HG03025 (cell line): ENCODE measurements around the gene TPGS1.

Experiments
- ATAC-seq: cut with Tn5 transposase; IDR thresholded peaks from one replicate; pipeline ENCODE4 v1.9.1; 2021; ENCODE audit warnings: mild to moderate bottlenecking, moderate library complexity; ENCODE audit not compliant: unreplicated experiment, low FRiP score

Gene TPGS1

DNA sequence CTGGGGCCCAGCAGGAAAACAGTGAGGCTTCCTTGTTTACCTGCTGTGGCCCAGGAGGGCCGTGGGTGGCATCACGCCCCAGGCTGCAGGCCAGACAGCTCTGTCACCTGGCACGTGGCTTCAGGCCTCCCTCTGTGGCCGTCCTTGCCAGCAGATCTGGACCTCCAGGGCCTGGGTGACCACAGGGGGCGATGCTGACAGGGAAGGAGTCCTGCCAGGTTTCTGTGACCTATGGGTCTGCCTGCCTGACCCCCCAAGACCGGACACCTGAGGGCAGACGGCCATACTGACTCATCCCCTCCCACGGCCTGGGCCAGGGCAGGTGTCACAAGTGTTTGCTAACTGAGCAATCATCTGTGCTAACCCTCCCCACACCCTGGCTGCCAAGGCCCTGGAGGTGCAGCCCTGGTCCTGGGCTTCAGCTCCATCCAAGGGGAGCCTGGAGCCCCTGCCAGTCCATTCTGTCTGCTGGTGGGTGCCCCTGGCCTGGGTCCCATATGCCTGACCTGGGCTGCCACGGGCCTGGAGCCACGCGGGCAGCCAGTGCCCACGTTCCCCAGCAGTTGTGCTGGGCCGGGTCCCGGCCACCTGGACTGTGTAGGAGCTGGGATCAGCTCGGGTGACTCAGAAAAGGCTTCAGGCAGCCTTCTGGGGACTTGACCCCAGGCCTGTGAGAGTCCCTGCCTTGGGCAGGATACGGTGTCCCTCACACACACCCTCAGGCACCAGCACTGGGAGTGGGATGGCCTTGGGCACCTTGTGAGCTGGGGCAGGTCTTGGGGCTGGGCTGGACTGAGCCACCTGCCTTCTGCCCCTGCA, 27.9 kb downstream of the TPGS1 start:
- ATAC-seq = no peak

DNA sequence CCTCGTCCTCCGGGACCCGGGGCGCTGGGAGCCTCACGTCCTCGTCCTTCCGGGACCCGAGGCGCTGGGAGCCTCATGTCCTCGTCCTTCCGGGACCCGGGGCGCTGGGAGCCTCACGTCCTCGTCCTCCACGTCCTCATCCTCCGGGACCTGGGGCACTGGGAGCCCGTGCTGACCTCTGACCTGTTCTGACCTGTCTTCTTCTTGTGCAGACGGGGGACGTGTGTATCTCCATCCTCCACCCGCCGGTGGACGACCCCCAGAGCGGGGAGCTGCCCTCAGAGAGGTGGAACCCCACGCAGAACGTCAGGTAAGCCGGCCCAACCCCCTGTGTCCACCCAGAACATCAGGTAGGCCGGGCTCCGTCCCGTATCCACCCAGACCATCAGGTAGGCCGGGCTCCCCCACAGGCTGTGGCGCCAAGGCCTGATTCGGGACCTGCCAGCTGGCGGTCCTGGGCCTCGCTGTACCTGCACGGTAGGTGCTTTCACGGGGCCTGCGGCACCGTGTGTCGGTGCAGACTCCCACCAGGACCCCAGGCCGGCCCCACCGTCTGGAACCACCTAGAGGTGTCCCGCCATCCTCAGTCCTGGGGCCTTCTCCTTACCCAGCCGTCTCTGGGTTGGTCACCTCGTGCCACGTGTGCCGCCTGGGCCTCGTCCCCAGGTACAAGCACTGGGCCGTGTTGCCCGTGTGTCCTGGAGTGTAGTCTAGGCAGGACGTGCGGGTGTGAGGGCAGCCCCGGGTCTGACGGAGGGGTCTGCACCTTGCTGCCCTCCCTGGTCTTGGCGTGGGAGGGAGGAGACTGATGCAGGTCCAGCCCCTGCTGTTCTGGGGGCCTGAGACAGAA, 29.0 kb downstream of the TPGS1 start:
- ATAC-seq = no peak

DNA sequence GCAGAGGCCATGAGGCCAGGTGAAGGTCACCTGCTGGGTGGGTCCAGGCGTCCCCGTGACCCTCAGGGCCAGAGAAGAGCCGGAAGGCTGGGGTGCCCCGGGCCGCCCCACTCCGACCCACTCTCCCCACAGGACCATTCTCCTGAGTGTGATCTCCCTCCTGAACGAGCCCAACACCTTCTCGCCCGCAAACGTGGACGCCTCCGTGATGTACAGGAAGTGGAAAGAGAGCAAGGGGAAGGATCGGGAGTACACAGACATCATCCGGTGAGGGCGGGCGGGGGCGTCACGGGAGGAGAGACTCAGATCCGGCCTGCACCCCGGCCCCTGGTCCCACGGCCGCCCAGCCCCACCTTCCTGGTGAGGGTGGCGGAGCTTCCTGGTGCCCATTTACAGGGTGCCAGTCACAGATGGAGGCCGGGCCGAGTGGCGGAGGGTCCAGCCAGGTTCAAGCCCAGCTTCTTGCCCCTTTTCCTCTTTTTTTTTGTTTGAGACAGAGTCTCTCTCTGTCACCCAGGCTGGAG, 29.6 kb downstream of the TPGS1 start:
- no peak for ATAC-seq

DNA sequence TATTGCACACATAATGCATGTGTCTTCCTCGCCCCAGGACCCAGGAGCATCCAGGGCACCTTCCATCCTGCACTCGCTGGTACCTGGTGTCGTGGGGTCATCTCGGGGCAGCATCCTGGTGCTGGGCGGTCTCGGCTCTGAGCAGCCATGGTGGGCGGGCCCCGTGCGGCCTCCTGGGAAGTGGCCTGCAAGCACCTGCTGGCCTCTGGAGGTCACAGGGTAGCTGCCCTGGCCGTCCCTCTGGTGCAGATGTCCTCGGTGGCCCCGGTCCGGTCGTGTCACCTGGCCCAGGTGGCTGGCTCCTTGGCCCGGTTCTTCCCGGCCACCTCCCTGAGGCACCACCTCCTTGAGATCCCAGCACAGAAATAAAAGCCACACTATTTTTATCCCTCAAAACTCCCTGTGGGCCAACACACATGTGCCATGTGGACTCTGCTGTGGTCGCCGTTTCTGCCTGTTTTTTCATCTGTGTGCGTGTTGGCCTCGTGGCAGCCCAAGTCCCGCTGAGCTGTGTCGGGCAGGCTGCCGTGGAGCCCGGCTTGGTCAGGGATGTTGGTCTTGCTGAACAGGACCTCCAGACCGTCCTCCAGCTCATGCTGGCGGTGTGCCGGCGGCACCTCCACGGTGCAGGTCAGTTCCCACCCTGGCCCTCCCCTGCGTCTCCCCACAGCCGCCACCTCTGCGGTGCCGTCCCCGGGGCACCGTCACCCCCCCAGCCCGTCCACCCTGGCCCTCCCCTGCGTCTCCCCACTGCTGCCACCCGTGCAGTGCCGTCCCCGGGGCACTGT, 31.5 kb downstream of the TPGS1 start:
- no peak for ATAC-seq

DNA sequence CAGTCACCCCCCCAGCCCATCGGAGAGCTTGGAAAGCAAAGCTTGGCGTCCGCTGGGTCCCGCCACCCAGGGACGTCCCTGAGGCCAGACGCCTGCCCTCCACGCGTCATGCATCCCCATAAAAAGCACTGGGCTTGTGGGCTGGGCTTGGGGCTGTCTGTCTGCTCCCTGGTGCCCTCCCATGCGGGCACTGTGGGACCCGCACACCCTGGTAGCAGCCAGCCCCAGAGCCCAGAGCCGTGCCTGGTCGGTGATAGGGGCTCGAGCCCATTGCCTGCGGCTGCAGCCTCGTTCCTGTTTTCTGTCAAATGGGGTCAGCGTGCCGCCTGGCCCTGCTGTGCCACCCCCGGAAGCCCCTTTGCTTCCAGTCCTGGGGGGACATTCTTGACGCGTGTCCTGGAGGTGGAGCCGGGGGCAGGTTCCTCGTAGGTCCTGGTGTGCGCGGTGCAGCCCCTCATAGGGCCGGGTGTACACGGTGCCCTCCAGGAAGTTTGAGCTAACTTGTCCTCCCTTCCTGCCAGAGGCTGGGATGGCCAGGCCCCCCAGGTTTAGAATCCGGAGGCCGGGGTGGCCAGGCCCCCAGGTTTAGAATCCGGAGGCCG, 32.2 kb downstream of the TPGS1 start:
- no peak for ATAC-seq

DNA sequence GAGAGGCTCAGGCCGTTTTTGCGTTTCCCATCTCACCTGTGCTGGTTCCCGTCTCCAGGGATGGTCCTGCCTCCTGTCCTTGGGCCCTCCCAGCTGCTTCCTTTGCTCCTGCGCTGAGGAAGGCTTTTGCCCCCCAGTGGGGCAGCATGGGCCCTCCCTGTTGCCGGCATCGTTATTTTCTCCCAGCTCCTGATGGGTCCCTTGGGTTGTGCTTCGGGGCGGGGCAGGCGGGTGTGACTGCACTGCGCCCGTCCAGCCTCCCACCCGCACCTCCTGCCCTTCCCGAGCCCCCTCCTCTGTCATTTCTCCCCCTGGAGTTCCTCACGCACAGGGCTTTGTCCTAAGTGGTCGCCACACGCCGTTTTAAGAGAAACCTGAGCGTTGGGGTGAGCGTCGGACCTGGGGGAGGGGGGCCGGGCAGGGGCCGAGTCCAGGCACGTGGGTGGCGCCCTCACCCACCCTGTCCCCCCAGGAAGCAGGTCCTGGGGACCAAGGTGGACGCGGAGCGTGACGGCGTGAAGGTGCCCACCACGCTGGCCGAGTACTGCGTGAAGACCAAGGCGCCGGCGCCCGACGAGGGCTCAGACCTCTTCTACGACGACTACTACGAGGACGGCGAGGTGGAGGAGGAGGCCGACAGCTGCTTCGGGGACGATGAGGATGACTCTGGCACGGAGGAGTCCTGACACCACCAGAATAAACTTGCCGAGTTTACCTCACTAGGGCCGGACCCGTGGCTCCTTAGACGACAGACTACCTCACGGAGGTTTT, 33.8 kb downstream of the TPGS1 start:
- no peak for ATAC-seq

DNA sequence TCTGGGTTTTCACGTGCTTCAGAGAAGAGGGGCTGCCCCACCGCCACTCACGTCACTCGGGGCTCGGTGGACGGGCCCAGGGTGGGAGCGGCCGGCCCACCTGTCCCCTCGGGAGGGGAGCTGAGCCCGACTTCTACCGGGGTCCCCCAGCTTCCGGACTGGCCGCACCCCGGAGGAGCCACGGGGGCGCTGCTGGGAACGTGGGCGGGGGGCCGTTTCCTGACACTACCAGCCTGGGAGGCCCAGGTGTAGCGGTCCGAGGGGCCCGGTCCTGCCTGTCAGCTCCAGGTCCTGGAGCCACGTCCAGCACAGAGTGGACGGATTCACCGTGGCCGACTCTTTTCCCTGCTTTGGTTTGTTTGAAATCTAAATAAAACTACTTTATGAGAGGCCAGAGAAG, 34.4 kb downstream of the TPGS1 start:
- ATAC-seq = no peak

DNA sequence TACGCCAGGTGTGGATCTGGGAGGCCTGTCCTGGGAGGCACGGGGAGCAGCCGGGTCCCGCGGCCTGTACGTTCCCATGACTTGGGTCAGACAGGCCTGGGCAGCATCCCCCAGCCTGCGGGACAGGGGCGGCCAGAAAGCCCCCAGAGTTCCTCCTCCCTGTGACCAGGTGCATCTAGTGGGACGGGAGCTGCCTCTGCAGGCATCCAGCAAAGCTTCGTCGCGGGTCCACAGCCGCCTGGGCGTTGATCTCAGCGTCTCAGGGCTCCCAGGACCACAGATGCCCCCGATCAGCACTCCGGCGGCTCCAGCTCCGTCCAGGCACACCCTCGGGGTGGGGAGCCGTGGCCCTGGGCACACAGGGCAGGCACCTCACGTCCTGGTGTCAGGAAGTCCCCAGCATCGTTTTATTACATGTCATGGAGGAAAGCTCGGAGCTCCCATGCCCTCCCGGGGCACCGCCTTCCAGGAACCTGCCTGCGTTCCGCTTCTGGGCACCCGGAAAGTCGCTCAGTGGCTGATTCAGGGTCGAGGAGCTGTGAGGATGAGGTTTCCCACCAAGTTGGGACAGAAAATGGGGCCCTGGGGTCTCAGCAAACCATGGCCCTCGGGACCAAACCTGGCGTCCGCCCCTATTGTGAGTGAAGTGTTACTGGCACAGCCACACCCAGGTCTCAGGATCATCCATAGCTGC, 35.0 kb downstream of the TPGS1 start:
- no peak for ATAC-seq

DNA sequence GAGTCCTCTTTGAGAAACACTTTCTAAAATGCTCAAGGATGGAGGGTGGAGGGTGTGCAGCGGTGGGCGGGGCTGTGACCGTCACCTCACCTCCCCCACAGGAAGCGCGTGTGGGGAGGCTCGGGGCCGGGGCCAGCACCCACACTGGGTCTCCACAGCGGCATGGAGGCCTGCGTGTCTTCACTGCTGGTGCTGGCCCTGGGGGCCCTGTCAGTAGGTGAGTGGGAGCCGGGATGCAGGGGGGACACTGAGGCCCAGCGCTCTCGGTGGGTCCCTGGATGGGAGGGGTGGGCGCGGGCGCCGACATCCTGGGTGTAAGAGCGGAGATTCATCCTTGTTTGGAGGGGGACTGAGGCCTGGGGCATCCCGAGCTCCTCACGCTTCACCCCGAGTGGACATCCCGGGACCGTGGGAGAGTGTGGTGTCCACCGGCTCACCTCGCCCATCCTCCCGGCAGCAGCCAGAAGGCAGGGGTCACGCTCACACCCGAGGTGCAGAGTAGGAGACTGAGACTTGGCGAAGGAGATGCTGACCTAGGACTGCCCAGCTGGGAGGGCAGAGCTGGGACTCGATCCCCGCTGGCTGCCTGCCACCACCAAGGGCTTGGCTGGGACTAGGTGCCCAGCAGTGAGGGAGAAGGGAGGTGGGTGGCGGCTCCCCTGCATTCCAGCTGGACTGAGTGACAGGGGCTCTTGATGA, 36.8 kb downstream of the TPGS1 start, which contains the start of gene GZMM:
Gene GZMM (plus strand): TSS at position 144 of the 699 bp plus-strand sequence. CDS start 19 bp downstream, at position 163.
- ATAC-seq = no peak

DNA sequence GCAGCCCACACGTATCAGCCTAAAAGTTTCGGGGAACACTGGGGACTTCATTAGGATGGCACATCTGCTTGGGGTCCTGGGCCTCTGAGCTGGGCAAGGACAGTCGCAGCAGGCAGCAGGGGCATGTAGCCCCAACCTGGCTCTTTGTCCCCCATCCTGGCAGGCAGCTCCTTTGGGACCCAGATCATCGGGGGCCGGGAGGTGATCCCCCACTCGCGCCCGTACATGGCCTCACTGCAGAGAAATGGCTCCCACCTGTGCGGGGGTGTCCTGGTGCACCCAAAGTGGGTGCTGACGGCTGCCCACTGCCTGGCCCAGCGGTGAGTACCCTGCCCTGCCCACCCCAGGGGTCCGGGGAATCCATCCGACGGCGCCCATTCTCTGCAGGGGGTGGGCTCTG, 39.8 kb downstream of the TPGS1 start:
- ATAC-seq = no peak

DNA sequence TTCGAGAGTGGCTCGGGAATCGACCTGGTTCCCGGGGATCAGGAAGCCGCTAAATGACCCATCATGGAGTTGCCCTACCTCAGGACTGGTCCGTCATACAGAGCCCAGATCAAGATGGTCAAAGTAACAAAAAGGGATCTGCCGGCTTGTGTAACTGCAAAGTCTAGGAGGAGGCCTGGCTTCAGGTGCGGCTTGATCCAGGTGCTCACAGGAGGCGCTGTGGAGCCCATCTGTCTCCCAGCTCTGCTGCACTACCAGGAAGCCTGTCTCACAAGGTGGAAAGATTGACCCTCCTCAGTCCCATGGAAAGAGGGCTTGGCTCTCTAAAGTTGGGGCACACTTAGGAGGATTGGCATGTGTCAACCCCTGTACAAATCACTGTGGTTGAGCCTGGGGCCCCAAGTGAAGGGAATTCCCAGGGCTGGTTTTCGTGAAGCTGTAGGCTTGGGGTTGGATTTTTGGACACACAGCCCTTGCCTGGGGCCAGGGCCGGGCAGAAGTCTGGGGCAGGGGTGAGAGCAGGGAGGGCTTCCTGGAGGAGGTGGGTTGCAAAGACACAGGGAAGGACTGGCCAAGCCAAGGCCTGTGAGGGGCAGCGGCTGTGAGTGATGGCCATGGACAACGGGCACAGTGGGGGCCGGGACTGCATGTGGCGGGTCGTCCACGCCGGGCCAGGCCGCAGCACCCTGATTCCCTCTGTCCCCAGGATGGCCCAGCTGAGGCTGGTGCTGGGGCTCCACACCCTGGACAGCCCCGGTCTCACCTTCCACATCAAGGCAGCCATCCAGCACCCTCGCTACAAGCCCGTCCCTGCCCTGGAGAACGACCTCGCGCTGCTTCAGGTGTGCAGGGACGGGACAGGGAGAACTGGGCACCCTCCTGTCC, 40.8 kb downstream of the TPGS1 start:
- ATAC-seq = no peak

DNA sequence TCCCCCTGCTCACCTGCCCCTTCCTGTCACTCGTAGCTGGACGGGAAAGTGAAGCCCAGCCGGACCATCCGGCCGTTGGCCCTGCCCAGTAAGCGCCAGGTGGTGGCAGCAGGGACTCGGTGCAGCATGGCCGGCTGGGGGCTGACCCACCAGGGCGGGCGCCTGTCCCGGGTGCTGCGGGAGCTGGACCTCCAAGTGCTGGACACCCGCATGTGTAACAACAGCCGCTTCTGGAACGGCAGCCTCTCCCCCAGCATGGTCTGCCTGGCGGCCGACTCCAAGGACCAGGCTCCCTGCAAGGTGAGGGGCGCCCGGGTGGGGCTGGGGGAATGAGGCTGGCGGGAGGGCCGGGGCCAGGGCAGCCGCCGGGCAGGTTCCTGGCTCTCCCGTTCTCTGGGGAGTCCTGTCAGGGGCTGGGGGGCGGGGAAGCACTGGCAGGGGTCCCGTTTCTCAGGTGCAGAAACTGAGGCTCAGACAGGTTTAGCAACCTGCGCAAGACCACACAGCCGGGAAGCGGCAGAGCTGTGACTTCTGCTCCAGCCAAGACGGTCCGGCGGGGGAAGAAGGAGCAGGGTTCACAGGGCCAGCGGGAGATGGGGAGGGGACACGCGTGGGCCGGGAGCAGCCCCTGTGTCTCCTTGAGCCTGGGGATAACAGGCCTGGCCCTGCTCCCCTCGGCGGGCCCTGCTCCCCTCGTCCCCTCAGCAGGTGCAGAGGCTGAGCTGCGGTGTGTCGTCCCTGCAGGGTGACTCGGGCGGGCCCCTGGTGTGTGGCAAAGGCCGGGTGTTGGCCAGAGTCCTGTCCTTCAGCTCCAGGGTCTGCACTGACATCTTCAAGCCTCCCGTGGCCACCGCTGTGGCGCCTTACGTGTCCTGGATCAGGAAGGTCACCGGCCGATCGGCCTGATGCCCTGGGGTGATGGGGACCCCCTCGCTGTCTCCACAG, 41.9 kb downstream of the TPGS1 start:
- ATAC-seq = no peak

DNA sequence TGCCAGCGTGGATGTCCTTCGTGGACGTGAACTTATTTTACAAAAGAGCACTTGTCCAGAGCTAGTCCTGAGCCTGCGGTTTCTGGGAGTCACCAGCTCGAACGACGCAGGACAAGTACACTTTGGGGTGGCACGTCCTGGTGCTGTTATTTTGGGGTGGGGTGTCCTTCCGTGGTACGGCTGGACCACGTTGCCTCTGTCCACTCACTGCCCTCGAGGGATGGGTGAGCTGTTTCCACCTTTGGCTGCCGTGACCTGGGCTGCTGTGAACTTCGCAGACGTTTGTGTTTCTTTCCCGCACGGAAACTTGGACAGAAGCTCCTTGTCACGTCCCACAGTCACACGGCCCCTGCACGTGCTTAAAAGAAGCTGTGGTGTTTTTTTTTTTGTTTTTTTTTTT, 47.5 kb downstream of the TPGS1 start:
- ATAC-seq = no peak

DNA sequence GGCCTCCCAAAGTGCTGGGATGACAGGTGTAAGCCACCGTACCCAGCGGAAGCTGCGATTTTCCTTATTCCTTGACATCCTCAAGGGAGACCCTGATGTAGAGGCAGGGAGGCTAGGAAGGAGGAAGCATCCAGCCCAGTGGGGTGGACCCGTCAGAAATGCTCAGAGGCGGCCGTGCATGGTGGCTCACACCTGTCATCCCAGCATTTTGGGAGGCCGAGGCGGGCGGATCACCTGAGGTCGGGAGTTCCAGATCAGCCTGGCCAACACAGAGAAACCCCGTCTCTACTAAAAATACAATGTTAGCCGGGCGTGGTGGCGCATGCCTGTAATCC, 48.1 kb downstream of the TPGS1 start:
- no peak for ATAC-seq

DNA sequence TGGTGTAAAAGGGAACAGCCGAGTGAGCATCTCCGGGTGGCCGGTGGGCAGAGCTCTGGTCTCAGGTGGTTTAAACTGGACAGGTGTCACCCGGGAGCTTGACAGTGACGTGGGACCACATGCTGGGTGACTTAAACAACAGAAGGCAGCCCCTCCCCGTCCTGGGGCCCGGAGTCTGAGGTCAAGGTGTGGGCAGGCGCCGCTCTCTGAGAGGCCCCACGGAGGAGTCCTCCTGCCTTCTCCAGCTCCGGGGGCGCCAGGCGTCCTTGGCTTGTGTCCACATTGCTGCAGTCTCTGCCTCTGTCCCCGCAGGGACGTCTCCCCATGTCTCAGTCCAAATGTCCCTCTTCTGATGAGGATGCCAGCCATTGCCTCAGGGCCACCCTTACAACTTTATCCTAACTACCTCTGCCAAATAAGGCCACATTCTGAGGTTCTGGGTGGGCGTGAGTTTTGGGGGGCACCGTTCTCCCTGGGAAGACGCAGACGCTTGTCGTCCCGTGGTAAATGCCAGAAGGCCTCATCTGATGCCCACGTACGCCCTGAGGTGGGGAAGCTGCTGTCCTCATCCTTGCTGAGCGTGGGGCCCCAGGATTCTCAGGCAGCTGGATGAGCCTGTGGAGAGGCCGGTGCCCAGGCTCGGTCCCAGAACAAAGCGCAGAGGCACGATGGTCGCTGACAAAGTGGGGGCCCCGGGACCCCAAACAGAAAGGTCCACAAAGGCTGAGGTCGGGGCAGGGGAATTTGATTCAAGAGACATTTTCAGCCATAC, 49.5 kb downstream of the TPGS1 start:
- ATAC-seq = no peak
